NCI-H187 treated with DMSO at 0.1 percent for 48 hours (cell line): ENCODE results near the gene ZNF598.
"Not testable (repeated sequence)": the region's sequence is repeated elsewhere in the genome, so short reads cannot be mapped to it uniquely, and the experiment has no call there.

Experiments
- DNase-seq: peaks from one replicate; lab custom pipeline; 2025; lab: John Stamatoyannopoulos, UW

ZNF598 gene

DNA sequence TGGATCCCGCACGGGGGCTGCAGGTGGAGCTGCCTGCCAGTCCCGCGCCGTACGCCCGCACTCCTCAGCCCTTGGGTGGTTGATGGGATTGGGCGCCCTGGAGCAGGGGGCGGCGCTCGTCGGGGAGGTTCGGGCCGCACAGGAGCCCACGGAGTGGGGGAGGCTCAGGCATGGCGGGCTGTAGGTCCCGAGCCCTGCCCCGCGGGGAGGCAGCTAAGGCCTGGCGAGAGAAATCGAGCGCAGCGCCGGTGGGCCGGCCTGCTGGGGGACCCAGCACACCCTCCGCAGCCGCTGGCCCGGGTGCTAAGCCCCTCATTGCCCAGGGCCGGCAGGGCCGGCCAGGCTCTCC is 51.5 kb downstream of the ZNF598 start:
- DNase-seq: not testable (repeated sequence)

DNA sequence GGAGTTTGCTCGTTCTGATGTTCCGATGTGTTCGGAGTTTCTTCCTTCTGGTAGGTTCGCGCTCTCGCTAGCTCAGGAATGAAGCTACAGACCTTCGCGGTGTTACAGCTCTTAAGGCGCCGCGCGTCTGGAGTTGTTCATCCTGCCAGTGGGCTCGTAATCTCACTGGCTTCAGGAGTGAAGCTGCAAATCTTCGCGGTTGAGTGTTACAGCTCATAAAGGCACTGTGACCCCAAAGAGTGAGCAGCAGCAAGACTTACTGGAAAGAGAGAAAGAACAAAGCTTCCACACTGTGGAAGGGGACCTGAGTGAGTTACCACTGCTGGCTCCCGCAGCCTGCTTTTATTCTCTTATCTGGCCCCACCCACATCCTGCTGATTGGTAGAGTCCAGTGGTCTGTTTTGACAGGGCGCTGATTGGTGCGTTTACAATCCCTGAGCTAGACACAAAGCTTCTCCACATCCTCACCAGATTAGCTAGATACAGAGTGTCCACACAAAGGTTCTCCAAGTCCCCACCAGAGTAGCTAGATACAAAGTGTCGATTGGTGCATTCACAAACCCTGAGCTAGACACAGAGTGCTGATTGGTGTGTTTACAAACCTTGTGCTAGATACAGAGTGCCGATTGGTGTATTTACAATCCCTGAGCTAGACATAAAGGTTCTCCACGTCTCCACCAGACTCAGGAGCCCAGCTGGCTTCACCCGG is 52.0 kb downstream of the ZNF598 start:
- not testable (repeated sequence) for DNase-seq

DNA sequence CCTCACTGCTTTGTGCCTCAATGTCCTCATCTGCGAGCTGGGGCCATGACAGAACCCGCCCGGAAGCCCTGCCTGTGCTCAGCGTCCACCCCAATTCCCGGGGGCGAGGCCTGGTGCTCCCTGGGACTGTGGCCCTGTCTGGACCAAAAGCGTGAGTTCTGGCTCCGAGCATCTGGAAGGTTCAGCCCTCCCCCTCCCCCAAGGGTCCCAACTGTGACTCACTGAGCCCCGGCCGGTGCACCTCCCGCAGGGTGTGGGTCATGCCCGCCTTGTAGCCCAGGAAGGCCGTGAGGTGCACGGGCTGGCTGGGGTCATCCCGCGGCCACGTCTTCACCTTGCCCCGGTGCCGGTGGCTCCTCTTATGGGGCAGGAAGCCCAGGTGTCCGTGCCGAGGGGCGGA is 55.9 kb downstream of the ZNF598 start:
- DNase-seq: no peak

DNA sequence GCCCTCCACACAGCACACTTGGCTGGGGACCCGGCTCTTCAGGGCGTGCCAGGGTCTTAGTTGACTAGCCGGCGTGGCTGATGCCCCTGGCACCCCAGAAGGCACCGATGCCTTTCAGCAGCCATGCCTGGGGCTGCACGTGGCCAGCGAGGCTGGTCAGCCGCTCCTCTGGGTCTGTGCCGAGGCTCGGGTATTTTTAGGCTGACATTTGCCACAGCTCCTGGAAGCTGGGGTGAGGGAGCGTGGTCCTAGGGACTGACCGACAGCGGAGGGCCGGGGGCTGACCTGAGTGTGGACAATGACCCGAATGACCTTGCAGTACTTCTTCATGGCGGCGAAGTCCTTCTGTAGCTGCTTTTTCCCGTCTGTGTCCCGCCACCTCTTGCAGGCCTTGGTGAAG is 59.1 kb downstream of the ZNF598 start:
- DNase-seq: no peak

DNA sequence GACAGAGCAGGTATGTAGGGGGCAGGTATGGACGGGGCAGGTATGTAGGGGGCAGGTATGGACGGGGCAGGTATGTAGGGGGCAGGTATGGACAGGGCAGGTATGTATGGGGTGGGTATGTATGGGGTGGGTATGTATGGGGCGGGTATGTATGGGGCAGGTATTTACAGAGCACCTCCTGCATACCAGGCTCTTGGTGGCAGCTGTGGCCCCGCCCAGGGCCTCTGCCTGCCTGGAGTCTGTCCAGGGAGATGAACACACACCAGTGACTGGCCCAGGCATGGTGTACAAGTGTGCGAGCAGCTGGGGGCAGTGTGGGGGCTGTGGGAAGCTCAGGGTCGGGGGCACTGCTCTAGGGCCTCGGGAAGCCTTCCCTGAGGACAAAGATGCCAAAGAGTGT is 59.6 kb downstream of the ZNF598 start:
- DNase-seq: no peak

DNA sequence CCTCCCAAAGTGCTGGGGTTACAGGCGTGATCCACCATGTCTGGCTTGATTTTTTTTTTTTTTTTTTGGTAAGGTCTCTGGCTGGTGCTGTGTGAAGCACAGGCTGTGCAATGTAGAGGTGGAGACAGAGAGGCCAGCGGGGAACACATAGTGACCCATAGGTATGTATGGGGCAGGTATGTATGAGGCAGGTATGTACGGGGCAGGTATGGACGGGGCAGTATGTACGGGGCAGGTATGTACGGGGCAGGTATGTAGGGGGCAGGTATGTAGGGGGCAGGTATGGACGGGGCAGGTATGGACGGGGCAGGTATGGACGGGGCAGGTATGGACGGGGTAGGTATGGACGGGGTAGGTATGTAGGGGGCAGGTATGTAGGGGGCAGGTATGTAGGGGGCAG is 60.1 kb downstream of the ZNF598 start:
- no peak for DNase-seq
